K562 (cell line): ENCODE results near the gene RAB3D. TPM values are rescaled to one million over a fixed set of nuclear protein-coding genes. Genes with fewer than 3 reads are reported as not detected.

Experiments used
- CEBPB ChIP-seq: fragments of 450-650 bp; IDR thresholded peaks from 2 replicates; pipeline ENCODE4 v1.6.1; 2016; ENCODE audit warnings: missing genetic modification characterization, missing compliant biosample characterization
- CLOCK ChIP-seq: fragments of 250-450 bp; sonication (Bioruptor Pico); IDR thresholded peaks from 2 replicates; pipeline ENCODE4 v1.4.0; 2020; ENCODE audit warnings: mild to moderate bottlenecking, moderate library complexity, borderline replicate concordance
- CTBP1 ChIP-seq: fragments of 450-650 bp; IDR thresholded peaks from 2 replicates; pipeline ENCODE4 v1.6.1; 2016; ENCODE audit warnings: borderline replicate concordance
- E2F3 ChIP-seq: fragments of 250-450 bp; sonication (Bioruptor Pico); IDR thresholded peaks from 2 replicates; pipeline ENCODE4 v1.4.0; 2020; ENCODE audit warnings: mild to moderate bottlenecking
- ELF4 ChIP-seq: fragments of 450-650 bp; formaldehyde crosslinking; IDR thresholded peaks from 2 replicates; pipeline ENCODE4 v1.4.0; 2022; ENCODE audit warnings: missing genetic modification characterization
- ETS1 ChIP-seq: conservative IDR thresholded peaks from 2 replicates; pipeline ENCODE4 v1.6.1; 2011; ENCODE audit warnings: low read depth, mild to moderate bottlenecking, low read length; ENCODE audit not compliant: control insufficient read depth
- FOXK1 ChIP-seq: sonication (generic); formaldehyde crosslinking; IDR thresholded peaks from 2 replicates; pipeline ENCODE4 v1.8.0; 2022; ENCODE audit warnings: missing genetic modification reagents, mild to moderate bottlenecking, borderline replicate concordance
- JUND ChIP-seq, 2 experiments: IDR thresholded peaks; 2 replicates in 1 of 2; 3 replicates in 1 of 2; pipeline ENCODE4 v1.6.1; 2011; ENCODE audit warnings: borderline replicate concordance in 2 of 2, low read depth in 2 of 2, low read length in 2 of 2, improper control_type of control experiment in 1 of 2, missing biosample characterization in 1 of 2, missing genetic modification characterization in 1 of 2, missing genetic modification reagents in 1 of 2
- NR2C2 ChIP-seq, 2 experiments: fragments of 200-800 bp in 1 of 2; sonication (Bioruptor generic) in 1 of 2; sonication (generic) in 1 of 2; formaldehyde crosslinking in 1 of 2; IDR thresholded peaks; 2 replicates each; pipeline versions ENCODE4 v1.6.1 to v1.8.0; 2016 to 2022; ENCODE audit warnings: mild to moderate bottlenecking in 1 of 2, missing compliant biosample characterization in 1 of 2, missing genetic modification characterization in 1 of 2, missing genetic modification reagents in 1 of 2
- NR2F6 ChIP-seq: fragments of 450-650 bp; formaldehyde crosslinking; IDR thresholded peaks from 2 replicates; pipeline ENCODE4 v1.4.0; 2020; ENCODE audit warnings: mild to moderate bottlenecking
- PBX2 ChIP-seq, 2 experiments: IDR thresholded peaks in 1 of 2; conservative IDR thresholded peaks in 1 of 2; 2 replicates each; pipeline ENCODE4 v1.6.1; 2016; ENCODE audit warnings: low read depth in 2 of 2, mild to moderate bottlenecking in 1 of 2, missing compliant biosample characterization in 1 of 2, missing genetic modification characterization in 1 of 2, moderate library complexity in 1 of 2
- POLR2AphosphoS5 ChIP-seq: IDR thresholded peaks from 2 replicates; pipeline ENCODE4 v1.6.1; 2011; ENCODE audit warnings: mild to moderate bottlenecking, low read depth, low read length, moderate library complexity; ENCODE audit not compliant: control insufficient read depth, insufficient read depth
- RFX1 ChIP-seq: fragments of 450-650 bp; IDR thresholded peaks from 2 replicates; pipeline ENCODE4 v1.6.1; 2016; ENCODE audit warnings: mild to moderate bottlenecking, moderate library complexity
- SIN3A ChIP-seq, 2 experiments: fragments of 150-350 bp in 1 of 2; IDR thresholded peaks; 2 replicates each; pipeline ENCODE4 v1.6.1; 2011 to 2016; ENCODE audit warnings: borderline replicate concordance in 2 of 2, low read depth in 2 of 2, low read length in 2 of 2, mild to moderate bottlenecking in 2 of 2, moderate library complexity in 2 of 2; ENCODE audit not compliant: control insufficient read depth in 1 of 2
- SMAD2 ChIP-seq: fragments of 150-350 bp; IDR thresholded peaks from 2 replicates; pipeline ENCODE4 v1.6.1; 2014; ENCODE audit warnings: low read depth, mild to moderate bottlenecking, low read length
- ZNF12 ChIP-seq: sonication (generic); formaldehyde crosslinking; IDR thresholded peaks from 2 replicates; pipeline ENCODE4 v1.4.0; 2020; ENCODE audit warnings: mild to moderate bottlenecking, missing genetic modification reagents
- ZNF764 ChIP-seq: fragments of 250-450 bp; sonication (Bioruptor Pico); IDR thresholded peaks from 2 replicates; pipeline ENCODE4 v1.4.0; 2020; ENCODE audit warnings: low read depth, mild to moderate bottlenecking, moderate library complexity
- polyA plus RNA-seq, 8 experiments: library from polyadenylated mRNA; depleted of rRNA in 4 of 8; stranded (reverse) in 5 of 8; unstranded in 3 of 8; fragments of >200 nt; fragmentation: Nextera tagmentation in 2 of 8; fragmentation: Illumina TruSeq in 1 of 8; extraction: Ambion mirVana in 2 of 8; extraction: Trizol in 1 of 8; gene quantifications; 2 replicates each; pipeline versions ENCODE4 v1.2.1 to v1.2.3, GENCODE V29; 2011 to 2014; ENCODE audit warnings: inconsistent platforms in 1 of 8, missing spikeins in 1 of 8
- total RNA-seq, 7 experiments: library from RNA; depleted of rRNA in 6 of 7; stranded (reverse); fragments of >200 nt in 6 of 7; fragmentation: Illumina TruSeq in 2 of 7; extraction: Trizol in 2 of 7; gene quantifications; 2 replicates each; pipeline versions ENCODE4 v1.2.1 to v1.2.3, GENCODE V29; 2011 to 2021; ENCODE audit warnings: low replicate concordance in 1 of 7

Gene RAB3D
- total and polyA plus RNA-seq, 9 of the 15 experiments (the other 6 are each of a cell fraction or from before 2014, with no cell fraction given): 0.34 to 3.3 (median 1.3) TPM

GRCh38 chr19:11374433-11375142 lies 35.1 kb upstream of the RAB3D start, which contains the start of gene SWSAP1 (continued):
- TF ChIP-seq ETS1 (peak; percentile 58; the same call in 1 of the 2 replicates), NR2C2 (CRISPR knock-in tag; IDR thresholded peaks at IDR 0.05) (0 out of 2 replicates have a peak, but pooled peaks have one; percentile 65), NR2C2 (tag; IDR thresholded peaks at IDR 0.05) (peak; percentile 85; the same call in 1 of the 2 replicates), JUND (IDR thresholded peaks at IDR 0.05; ENCODE audit: borderline replicate concordance, low read depth, low read length) (0 out of 2 replicates have a peak, but pooled peaks have one; percentile 11), JUND (tag; IDR thresholded peaks at IDR 0.05; ENCODE audit: borderline replicate concordance, low read depth, low read length) (no peak; the same call in 1 of the 3 replicates), PBX2 (CRISPR knock-in tag; IDR thresholded peaks at IDR 0.05; ENCODE audit: low read depth) (peak; percentile 85), PBX2 (tag; conservative IDR thresholded peaks at IDR 0.05; ENCODE audit: low read depth) (peak; percentile 97), RFX1 (peak; percentile 82; the same call in 1 of the 2 replicates), NR2F6 (0 out of 2 replicates have a peak, but pooled peaks have one; percentile 68), SMAD2 (no peak), FOXK1 (CRISPR knock-in tag) (no peak), POLR2AphosphoS5 (peak; percentile 59; the same call in 1 of the 2 replicates), CLOCK (CRISPR knock-in tag) (0 out of 2 replicates have a peak, but pooled peaks have one; percentile 22), CEBPB (tag) (peak; percentile 81), ZNF764 (CRISPR knock-in tag) (no peak), E2F3 (CRISPR knock-in tag) (0 out of 2 replicates have a peak, but pooled peaks have one; percentile 41), SIN3A (IDR thresholded peaks at IDR 0.05; ENCODE audit: borderline replicate concordance in 2 of 2, control insufficient read depth in 1 of 2, low read depth in 2 of 2, low read length in 2 of 2) (peak in 1 of 2 experiments; percentile 19; a peak in 1 of 4 replicates), CTBP1 (peak; percentile 63), ELF4 (peak; percentile 79; the same call in 1 of the 2 replicates), ZNF12 (0 out of 2 replicates have a peak, but pooled peaks have one; percentile 17)
